ENCODE data around the gene FBXL19.

The FBXL19 gene

GRCh38 chr16:30895627-30896260 lies 27.6 kb upstream of the FBXL19 start:
- no peak for DNase-seq

- no peak for DNase-seq
These were observed 27.0 kb upstream of the FBXL19 start, which contains the start of gene CTF1 for GRCh38 chr16:30896261-30896888. CTF1 (plus strand) TSS chr16:30896614; CDS start chr16:30896644, 30 bp downstream.

- peak; percentile 81 for DNase-seq
These were observed 26.3 kb upstream of the FBXL19 start for GRCh38 chr16:30896889-30897733.

- DNase-seq = no peak
These were observed 23.6 kb upstream of the FBXL19 start for GRCh38 chr16:30899794-30900193.

- no peak for DNase-seq
These were observed 22.8 kb upstream of the FBXL19 start for GRCh38 chr16:30900588-30900987.

GRCh38 chr16:30901201-30902028 lies 22.0 kb upstream of the FBXL19 start:
- DNase-seq = no peak

- peak; percentile 40 for DNase-seq
These were observed 21.1 kb upstream of the FBXL19 start for GRCh38 chr16:30902029-30902972.

GRCh38 chr16:30903002-30903401 lies 20.4 kb upstream of the FBXL19 start:
- no peak for DNase-seq

- DNase-seq = no peak
These were observed 19.8 kb upstream of the FBXL19 start for GRCh38 chr16:30903596-30903995.

- no peak for DNase-seq
These were observed 19.1 kb upstream of the FBXL19 start for GRCh38 chr16:30904114-30904780.

GRCh38 chr16:30907064-30907463 lies 16.3 kb upstream of the FBXL19 start:
- no peak for DNase-seq

GRCh38 chr16:30910427-30911029 lies 12.8 kb upstream of the FBXL19 start:
- DNase-seq = no peak

GRCh38 chr16:30912794-30913412 lies 10.5 kb upstream of the FBXL19 start:
- DNase-seq = no peak

GRCh38 chr16:30914830-30915229 lies 8.5 kb upstream of the FBXL19 start:
- DNase-seq = no peak

GRCh38 chr16:30918614-30919013 lies 4.8 kb upstream of the FBXL19 start:
- no peak for DNase-seq

GRCh38 chr16:30920891-30921290 lies 2.5 kb upstream of the FBXL19 start:
- no peak for DNase-seq

- DNase-seq = no peak
These were observed 2.0 kb upstream of the FBXL19 start for GRCh38 chr16:30921459-30921747.

- DNase-seq = peak; percentile 88
These were observed 1.5 kb upstream of the FBXL19 start for GRCh38 chr16:30921748-30922419.

GRCh38 chr16:30922420-30922959 lies 882 bp upstream of the FBXL19 start:
- DNase-seq = peak; percentile 100
